ENCODE results near the gene SERINC5.

DNA sequence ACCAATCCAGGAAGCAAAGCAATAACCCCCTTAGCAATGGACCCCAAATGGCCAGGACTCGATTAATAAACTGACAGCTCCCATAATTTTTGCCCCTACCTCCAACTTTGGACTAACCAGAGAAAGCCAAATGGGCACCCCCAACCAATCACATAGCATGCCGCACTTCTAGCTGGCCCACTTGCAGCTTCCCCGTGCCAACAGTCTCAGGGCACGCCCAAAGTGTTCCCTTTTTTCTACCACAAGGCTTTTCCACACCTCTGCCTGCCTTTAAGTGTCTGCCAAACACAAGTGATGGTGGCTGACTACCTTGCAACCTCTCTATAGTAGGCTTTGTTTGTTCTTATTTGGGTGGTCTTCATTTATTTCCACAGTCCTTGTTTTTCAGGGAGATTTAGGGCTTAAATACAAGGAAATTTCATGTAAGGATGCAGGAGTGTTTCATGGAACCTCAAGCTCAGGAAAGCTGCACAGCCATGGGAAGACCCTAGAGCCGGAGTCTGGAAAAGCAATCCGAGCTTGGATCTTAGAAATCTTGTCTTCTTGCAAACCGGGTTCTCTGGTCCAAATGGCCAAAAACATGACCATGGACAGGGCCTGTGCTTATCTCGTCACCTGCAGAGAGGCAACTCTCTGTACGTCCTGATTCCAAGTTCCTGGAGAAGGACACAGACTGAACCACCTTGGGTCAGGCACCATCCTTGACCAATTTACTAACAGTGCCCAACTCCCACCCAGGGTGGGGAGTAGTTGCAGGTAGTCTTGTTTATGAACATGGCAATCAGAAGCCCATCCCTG is 131.5 kb downstream of the SERINC5 start:
- TF ChIP-seq EZH2 (IDR thresholded peaks at IDR 0.05), result no peak
- TF ChIP-seq POLR2AphosphoS5 (IDR thresholded peaks at IDR 0.05; ENCODE audit: borderline replicate concordance, low read depth, low read length), result no peak
